HG03060 (cell line): ENCODE measurements around the gene AP1M2.
A peak's percentile ranks its signal among the peaks of the same experiment; 100 is the strongest.
"Not testable (repeated sequence)": the region's sequence is repeated elsewhere in the genome, so short reads cannot be mapped to it uniquely, and the experiment has no call there.

Experiments used
- ATAC-seq: cut with Tn5 transposase; IDR thresholded peaks from one replicate; pipeline ENCODE4 v1.9.1; 2021; ENCODE audit warnings: low read depth, moderate number of reproducible peaks; ENCODE audit not compliant: unreplicated experiment

The AP1M2 gene

DNA sequence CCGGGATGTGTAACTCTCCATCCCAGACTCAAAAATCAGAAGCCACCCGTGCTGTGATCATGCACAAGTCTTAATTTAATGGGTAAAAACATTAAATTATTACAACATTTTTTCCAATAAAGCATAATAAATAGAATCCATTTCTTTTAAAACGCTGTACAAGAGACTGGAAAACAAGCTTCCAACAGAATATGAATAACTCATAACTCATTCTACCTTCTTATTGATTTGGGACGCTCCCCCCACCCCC, 20.8 kb downstream of the AP1M2 start:
- ATAC-seq, result no peak

DNA sequence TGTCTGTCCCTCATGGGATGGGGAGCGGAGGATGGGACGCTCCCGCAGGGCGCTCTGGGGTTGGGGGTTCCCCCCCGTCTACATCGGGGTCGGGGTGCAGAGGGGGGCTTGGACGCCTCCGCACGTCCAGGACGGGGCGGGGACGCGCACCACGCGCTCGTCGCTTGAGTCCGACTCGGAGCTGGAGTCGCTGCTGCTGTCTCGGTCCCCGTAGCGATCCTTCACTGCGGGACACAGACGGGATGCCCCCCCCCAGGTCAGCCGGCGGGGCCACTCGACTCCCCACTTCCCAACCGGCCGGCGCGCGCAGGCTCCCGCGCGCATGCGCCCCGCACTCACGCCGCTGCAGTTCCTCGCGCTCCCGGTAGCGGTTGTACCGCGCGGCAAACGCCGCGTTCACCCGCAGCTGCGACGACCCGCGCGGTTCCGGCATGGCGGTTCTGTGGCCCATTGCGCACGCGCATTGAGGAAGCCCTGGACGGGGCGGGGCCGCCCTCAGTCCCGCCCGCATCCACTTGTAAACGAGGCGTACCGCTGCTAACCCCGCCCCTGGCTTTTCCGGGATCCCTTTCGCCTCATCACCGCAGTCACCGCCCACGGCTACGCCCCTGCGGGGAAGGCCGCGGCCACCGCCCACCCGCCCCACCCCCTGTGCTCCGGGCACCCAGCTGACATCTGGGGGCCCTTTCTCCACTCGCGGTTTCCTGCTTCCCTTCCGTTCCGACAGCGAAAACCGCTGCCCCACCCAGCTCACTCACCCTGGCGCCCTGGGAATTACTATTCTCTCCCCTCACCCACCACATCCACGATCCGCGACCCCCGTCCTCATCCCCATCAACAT, 21.3 kb downstream of the AP1M2 start, which contains the start of gene KRI1:
Gene KRI1, minus strand, starts transcription at position 444 of the 841 bp plus-strand sequence. Its CDS starts 11 bp downstream, at position 433.
- ATAC-seq, result peak; percentile 29

DNA sequence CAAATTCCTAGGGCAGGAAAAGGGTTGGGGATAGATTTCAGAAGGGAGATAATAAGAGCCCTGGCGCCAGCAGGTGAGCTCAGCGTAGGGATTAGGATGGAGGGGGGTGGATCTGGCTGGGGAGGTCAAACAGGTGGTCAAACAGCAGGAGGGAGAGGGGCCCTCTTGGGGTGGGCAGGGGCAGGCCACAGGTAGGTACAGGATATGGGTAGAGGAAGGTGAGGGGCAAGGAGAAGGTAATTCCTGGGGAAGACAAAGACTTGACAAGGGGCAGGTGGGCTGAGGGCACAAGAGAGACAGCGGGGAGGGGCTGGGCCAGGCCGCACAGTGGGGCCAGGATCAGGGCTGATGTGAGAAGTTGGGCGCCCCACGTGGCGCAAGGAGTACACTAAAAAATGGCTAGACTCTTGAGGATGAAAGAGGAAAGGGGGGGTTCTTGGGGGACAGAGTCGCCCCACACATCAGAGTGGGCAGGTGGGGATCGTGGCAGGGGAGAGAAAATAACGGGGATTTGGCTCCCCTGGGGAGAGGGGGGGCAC, 22.0 kb downstream of the AP1M2 start:
- ATAC-seq, result no peak

DNA sequence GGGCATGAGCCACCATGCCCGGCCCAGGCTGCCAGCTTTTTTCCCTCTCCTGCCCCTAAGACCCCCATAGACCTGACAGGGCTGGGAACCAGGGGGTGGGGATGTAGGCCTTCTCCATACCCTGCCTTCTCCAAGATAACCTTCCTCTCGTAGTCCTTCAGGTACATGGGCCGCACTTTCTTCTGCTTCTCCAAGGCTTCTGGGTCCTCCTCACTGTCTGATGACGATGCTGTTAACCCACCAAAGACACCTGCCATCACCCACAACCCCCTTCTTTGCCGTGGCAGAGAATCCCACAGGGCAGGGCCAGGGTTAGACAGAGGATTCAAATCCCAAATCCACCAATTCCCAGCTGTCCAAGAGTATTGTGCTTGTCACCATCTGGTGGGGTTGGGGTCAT, 24.5 kb downstream of the AP1M2 start:
- no peak for ATAC-seq

DNA sequence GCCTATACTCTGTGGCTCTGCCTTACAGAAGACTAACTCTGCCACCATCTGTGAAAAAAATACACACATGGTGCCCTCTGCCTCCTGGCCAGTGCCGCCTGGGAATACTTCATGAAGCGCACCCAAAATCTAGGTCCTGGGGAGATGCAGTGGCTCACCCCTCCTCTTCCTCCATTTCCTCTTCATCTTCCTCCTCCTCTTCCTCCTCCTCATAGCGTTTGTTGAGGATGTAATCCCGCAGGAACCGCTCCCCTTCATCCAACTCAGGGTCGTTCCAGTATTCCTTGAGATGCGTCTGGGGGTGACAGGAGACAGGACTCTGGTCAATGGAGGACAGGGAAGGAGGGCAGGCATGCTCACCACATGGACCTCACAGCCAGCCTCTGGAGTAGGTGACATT, 27.0 kb downstream of the AP1M2 start:
- no peak for ATAC-seq

DNA sequence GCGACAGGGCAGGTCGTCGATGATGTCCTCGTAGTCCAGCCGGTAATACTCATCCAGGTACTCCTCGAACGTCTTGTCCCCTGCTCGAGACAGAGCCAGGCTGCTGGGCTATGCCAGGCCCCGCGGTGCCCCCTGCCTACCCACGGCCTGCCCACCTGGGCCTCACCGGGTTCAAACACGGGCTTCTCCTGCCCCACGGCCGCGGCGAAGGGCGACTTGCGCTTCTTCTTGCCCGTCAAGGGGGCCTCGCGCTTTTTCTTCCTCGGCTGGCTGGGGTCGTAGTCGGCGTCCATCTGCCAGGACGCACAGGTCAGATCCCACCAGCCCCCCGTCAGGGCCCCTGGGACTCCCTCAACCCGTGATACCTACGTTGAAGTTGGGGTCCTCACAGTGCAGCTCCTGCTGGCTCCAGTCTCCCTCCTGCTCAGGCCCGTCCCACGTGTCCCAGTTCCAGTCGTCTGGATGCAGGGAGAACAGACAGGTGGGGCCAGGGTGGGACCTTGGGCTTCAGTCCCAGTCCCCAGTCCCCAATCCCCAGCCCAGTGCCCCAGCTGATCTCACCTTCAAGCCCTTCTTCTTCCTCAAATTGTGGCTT, 29.4 kb downstream of the AP1M2 start:
- ATAC-seq, result no peak

DNA sequence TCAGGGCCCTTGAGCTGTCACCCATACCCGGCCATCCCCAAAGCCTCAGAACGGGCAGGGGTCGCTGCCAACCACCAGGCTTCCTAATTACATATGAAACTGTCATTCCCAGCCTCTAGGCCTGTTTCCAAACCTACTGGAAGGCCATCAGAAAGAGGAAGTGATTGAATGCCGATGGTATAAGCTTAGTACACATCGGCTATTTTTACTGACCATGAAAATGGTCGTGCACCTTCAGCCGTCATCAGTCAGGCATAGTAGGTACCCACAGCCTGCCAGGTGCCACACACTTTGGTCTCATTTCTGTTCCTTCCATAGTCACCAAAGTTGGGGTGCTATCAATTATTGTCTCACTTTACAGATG, 31.5 kb downstream of the AP1M2 start:
- no peak for ATAC-seq

DNA sequence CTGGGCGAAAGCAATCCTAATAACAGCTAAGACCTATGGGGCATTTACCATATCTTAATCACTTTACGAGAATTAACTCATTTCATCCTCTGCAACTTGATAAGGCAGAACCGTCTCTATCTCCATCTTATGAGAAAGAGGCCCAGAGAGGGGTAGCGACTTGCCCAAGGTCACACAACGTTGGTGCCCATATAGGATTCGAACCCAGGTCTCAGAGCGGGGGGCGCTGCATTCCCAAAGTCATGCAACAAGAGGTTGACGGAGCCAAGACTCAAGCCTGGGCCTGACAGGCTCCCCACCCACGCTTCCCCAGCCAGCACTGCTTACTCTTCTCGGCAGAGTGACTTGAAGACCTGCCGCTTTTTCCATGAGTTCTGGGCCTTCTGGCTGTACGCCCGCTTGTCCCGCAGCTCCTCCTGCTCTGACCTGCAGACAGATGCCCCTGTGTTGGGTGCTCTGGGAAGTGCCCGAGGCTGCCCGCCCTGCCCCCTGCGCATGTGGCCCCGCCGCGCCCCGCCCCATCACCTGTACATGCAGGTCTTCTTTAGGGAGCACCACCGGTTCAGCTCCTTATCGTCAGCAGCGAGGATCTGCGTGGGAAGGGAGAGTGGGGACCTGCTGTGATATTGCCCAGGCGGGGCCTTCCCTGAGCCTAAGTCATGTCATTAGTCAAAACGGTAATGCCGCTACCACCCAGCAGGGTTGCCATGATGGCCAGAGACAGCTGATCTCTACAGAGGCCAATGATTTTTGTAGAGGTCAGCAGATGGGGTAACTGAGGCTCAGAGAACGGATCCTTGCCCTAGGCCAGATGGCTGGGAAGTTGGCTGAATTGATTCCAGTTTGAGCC, 32.1 kb downstream of the AP1M2 start:
- no peak for ATAC-seq

DNA sequence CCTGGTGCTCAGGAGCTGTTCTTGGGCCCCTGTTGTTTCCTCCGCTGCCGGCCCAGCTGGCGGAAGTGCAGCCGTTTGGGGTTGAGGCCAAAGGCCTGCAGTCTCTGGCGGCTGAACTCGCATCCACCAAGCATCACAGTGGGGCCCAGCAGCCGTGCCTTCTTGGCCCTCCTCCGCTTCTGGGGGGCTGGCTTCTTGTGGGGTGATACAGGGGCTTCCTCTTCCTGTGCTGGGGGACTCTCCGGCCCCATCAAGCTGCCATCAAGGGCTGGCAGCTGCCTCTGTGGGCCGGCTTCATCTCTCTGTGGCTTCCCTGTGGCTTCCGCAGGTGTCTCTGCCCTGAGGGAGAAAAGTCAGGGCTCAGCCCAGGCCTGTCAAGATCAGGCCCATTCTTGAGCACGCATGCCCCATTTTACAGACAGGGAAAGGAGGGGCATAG, 33.1 kb downstream of the AP1M2 start:
- ATAC-seq, result no peak

DNA sequence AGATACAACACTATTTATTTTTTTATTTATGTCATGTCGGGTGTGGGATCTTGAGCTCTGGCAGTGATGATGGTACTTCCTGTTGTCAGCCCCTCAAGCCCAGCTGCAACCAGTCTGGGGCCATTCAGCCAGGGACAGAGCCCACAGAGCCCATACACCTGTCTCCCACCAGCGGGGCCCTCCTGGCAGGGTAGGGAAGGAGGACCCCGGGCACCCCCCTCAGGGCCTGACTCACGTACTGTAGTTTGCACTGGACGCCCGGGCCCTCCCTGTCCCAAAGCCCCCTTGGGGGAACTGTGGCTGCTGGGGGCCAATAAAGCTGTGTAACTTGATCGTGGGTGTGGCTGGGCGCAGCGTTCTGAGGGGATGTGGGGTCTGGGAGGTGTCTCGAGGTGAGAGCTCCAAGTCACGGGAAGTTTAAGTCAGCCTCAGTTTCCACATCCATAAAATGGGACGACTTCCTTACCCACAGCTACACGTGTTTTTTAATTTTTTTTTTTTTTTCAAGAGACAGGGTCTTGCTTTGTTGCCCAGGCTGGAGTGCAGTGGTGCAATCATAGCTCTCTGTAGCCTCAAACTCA, 33.9 kb downstream of the AP1M2 start:
- ATAC-seq, result no peak

DNA sequence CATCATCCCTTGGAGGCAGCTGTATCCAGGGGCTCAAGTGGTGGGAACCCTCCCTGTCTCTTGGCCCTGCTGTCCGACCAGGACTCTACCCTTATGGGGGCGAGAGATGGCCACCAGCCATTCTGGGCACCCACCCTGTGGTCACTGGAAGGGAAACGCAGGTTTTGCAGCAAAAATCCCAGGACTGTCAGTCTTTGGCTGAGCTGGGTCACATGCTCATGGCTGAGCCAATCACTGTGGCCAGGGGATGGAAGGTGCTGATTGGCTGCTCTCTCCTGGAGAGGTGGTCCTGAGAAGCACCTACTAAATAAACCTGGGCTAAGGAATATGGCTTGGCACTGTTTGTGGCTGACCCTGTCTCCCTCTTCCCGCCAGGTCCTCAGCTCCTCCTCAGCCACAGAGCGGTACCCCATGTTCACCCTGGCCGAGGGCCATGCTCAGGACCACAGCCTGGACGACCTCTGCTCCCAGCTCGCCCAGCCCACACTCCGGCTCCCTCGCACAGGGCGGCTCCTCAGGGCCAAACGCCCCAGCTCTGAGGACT, 34.5 kb downstream of the AP1M2 start:
- no peak for ATAC-seq

DNA sequence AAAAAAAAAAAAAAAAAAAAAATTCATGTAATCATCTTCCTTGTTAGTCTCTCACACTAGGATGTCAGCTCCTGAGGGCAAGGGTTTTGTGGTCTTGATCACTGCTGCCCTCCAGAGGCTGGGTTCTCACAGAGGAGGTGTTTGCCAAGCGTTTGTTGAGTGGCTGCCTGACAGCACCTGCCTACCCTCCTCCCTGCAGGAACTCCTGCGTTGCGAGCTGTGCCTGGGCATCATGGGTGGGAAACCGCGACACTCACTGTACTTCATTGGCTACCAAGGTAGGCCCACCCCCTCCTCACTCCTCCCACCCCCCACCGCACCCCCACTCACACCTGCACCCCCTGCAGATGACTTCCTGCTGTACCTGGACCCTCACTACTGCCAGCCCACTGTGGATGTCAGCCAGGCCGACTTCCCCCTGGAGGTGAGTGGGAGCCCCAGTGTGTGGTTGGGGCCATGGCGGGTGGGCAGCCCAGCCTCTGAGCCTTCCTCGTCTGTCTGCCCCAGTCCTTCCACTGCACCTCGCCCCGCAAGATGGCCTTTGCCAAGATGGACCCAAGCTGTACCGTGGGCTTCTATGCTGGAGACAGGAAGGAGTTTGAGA, 35.3 kb downstream of the AP1M2 start:
- no peak for ATAC-seq

DNA sequence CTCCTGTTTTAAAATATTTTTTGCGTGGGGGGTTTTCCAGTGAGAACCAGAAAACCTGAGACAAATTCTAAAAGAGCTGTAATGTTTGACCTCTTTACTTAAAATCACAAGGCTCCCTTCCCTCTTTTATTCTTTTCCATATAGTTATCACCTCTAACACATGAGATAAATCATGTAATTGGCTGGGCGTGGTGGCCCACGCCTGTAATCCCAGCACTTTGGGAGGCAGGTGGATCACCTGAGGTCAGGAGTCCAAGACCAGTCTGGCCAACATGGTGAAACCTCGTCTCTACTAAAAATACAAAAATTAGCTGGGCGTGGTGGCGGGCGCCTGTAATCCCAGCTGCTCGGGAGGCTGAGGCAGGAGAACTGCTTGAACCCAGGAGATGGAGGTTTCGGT, 36.1 kb downstream of the AP1M2 start:
- not testable (repeated sequence) for ATAC-seq

DNA sequence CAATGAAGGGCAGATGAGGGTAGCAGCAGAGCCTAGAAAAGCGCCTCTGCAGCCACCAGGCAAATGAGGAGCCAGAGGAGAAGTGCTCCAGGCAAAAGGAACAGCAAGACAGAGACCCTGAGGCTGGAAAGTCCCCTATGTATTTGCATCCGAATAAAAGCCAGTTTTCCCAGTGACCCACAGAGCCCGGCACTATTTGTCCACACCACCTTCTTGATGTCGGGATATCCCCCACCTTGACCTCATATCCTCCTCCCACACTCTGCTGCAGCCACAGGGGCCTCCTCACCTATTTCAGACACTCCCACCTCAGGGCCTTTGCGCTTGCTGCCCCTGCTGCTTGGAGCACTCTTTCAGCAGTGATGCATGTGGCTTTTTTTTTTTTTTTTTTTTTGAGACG, 36.8 kb downstream of the AP1M2 start:
- ATAC-seq, result no peak

DNA sequence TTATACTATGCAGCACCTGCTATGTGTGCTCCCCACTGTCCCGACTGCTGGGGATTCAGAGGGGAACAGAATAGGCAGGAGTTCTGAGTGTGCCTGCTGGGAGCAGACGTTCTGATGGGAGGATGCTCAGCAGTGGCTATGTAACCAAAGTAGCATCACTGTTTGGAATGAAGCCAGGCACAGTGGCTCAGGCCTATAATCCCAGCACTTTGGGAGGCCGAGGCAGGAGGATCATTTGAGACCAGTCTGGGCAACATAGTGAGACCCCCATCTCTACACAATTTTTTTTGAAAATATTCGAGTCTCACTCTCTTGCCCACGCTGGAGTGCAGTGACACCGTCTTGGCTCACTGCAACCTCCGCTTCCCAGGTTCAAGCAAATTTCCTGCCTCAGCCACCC, 37.4 kb downstream of the AP1M2 start:
- ATAC-seq, result no peak

DNA sequence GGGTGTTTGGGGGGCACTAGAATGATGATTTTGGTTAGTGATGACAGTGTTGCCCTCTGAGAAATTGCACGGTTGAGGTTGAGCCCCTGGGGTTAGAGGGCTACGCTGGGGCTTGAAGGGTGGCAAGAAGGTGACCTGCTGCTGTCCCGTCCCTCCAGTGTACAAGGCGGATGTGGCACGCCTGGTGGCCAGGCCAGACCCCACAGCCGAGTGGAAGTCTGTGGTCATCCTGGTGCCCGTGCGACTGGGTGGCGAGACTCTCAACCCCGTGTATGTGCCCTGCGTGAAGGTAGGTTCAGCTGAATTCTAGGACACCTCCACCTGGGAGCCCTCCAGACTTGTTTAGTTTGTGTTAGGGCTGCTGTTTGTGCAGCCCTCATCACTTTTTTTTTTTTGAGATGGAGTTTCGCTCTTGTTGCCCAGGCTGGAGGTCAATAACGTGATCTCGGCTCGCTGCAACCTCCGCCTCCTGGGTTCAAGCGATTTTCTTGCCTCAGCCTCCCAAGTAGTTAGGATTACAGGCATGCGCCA, 38.3 kb downstream of the AP1M2 start:
- ATAC-seq, result no peak

DNA sequence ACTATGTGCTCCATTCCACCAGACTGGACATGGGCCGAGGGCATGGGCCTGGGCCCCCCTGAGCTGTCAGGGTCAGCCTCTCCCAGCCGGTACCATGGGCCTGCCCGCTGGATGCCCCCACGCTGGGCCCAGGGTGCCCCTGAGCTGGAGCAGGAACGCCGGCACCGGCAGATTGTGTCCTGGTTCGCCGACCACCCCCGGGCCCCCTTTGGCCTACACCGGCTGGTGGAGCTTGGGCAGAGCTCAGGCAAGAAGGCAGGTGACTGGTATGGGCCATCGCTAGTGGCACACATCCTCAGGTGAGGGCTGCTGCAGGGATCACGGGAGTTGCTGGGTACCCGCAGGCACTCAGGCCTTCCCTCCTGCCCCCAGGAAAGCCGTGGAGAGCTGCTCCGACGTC, 40.3 kb downstream of the AP1M2 start:
- ATAC-seq, result no peak

DNA sequence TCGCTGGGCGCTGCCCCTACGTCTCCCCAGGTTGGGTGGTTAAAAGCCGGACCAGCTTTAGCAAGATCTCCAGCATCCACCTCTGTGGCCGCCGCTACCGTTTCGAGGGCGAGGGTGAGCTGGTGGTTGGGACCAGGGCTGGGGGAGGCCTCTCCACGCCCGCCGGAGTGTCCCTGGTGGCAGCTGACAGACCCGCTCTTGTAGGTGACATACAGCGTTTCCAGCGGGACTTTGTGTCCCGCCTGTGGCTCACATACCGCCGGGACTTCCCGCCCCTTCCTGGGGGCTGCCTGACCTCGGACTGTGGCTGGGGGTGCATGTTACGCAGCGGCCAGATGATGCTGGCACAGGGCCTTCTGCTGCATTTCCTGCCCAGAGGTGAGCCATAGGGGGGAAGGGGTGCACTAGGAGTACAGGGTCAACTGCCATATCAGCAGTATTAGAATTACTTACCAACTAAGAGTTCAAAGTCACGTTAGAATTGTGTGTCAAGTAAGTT, 42.3 kb downstream of the AP1M2 start:
- no peak for ATAC-seq

DNA sequence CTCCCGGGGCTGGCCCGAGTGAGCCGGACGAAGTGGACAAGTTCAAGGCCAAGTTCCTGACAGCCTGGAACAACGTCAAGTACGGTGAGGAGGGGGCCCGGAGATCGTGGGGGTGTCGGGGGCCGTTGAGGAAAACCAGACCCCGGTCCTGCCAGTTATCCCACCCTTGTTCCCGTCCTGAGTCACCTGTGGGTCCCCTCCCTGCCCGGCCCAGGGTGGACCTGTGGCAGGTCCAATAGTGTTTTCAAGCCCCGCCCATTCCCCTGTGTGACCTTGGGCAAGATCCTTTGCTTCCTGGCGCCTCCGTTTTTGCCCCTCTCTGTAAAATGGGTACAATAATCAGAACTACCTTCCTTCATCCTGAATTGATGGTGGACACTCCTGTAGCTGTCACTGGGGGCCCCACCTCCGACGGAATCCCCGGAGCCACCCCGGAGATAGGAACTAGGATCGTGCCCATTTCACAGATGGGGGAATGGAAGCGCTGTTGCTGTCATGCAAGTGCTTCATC, 42.8 kb downstream of the AP1M2 start:
- ATAC-seq, result no peak
